Neural cell (in vitro differentiated cells): ENCODE measurements around the gene SLC25A25. TPM values are rescaled to one million over a fixed set of nuclear protein-coding genes. Genes with fewer than 3 reads are reported as not detected.
"Not testable (repeated sequence)": the region's sequence is repeated elsewhere in the genome, so short reads cannot be mapped to it uniquely, and the experiment has no call there.

Source experiments
- H2AFZ ChIP-seq: fragments of 200-600, 300-800 bp; sonication (generic), shearing (Covaris generic); 2 replicates; pipeline ENCODE4 v1.6.0; 2014; ENCODE audit warnings: low read depth, mild to moderate bottlenecking, antibody characterized with exemption, low read length, moderate library complexity
- H3F3A ChIP-seq: fragments of 200-600 bp; shearing (Covaris generic); 2 replicates; pipeline ENCODE4 v1.6.1; 2016; ENCODE audit warnings: mild to moderate bottlenecking, moderate library complexity, mixed read lengths, antibody characterized with exemption, low read length; ENCODE audit not compliant: insufficient read depth, poor library complexity, severe bottlenecking
- H3K27ac ChIP-seq: fragments of 200-600, 300-800 bp; sonication (generic), shearing (Covaris generic); 2 replicates; pipeline ENCODE4 v1.5.1; 2014; ENCODE audit warnings: mild to moderate bottlenecking, low read length, moderate library complexity
- H3K27me3 ChIP-seq: fragments of 300-800, 200-600 bp; sonication (generic), shearing (Covaris generic); 2 replicates; pipeline ENCODE4 v1.6.0; 2014; ENCODE audit warnings: mild to moderate bottlenecking, low read depth, low read length, moderate library complexity; ENCODE audit not compliant: insufficient read depth
- H3K36me3 ChIP-seq: fragments of 300-800, 200-600 bp; sonication (generic), shearing (Covaris generic); 2 replicates; pipeline ENCODE4 v1.5.1; 2014; ENCODE audit warnings: mild to moderate bottlenecking, antibody characterized with exemption, low read length, moderate library complexity; ENCODE audit not compliant: insufficient read depth
- H3K4me2 ChIP-seq: fragments of 300-800, 200-600 bp; sonication (generic), shearing (Covaris generic); 2 replicates; pipeline ENCODE4 v1.6.0; 2014; ENCODE audit warnings: mild to moderate bottlenecking, low read length
- H3K4me3 ChIP-seq: fragments of 300-800, 200-600 bp; sonication (generic), shearing (Covaris generic); 2 replicates; pipeline ENCODE4 v1.5.1; 2014; ENCODE audit warnings: mild to moderate bottlenecking, low read length, moderate library complexity
- H3K79me2 ChIP-seq: fragments of 200-600 bp; shearing (Covaris generic); replicated peaks from 2 replicates; pipeline ENCODE4 v1.6.0; 2014; ENCODE audit warnings: mild to moderate bottlenecking, low read length, moderate library complexity; ENCODE audit not compliant: insufficient read depth
- H3K9ac ChIP-seq: fragments of 300-800, 200-600 bp; sonication (generic), shearing (Covaris generic); 2 replicates; pipeline ENCODE4 v1.6.1; 2016; ENCODE audit warnings: mild to moderate bottlenecking, low read length, mixed read lengths
- H3K9me2 ChIP-seq: fragments of 200-600 bp; shearing (Covaris generic); 2 replicates; pipeline ENCODE4 v1.6.1; 2016; ENCODE audit warnings: mild to moderate bottlenecking, low read length, mixed read lengths; ENCODE audit not compliant: insufficient read depth
- H3K9me3 ChIP-seq: fragments of 200-600, 300-800 bp; sonication (generic), shearing (Covaris generic); 2 replicates; pipeline ENCODE4 v1.6.1; 2016; ENCODE audit warnings: mild to moderate bottlenecking, mixed run types, low read length, moderate library complexity, mixed read lengths
- H4K20me1 ChIP-seq: fragments of 200-600 bp; shearing (Covaris generic); 2 replicates; pipeline ENCODE4 v1.6.1; 2016; ENCODE audit warnings: mild to moderate bottlenecking, mixed run types; ENCODE audit not compliant: insufficient read depth
- EP300 ChIP-seq: fragments of 450-650 bp; conservative IDR thresholded peaks from 2 replicates; pipeline ENCODE4 v1.6.1; 2014; ENCODE audit warnings: antibody characterized with exemption, mild to moderate bottlenecking, moderate library complexity; ENCODE audit not compliant: poor library complexity, severe bottlenecking
- EZH2 ChIP-seq: fragments of 200-600, 300-800 bp; shearing (Covaris generic), sonication (generic); IDR thresholded peaks from 2 replicates; pipeline ENCODE4 v1.6.1; 2014; ENCODE audit warnings: antibody characterized with exemption, low read length, borderline replicate concordance, mild to moderate bottlenecking; ENCODE audit not compliant: insufficient read depth, poor library complexity, severe bottlenecking
- MXI1 ChIP-seq: fragments of 450-650 bp; conservative IDR thresholded peaks from 2 replicates; pipeline ENCODE4 v1.6.1; 2014; ENCODE audit warnings: antibody characterized with exemption, mild to moderate bottlenecking; ENCODE audit not compliant: poor library complexity, severe bottlenecking
- POLR2AphosphoS5 ChIP-seq: IDR thresholded peaks from 2 replicates; pipeline ENCODE4 v1.6.1; 2012
- RAD21 ChIP-seq: fragments of 450-650 bp; conservative IDR thresholded peaks from 2 replicates; pipeline ENCODE4 v1.6.1; 2014; ENCODE audit warnings: antibody characterized with exemption, mild to moderate bottlenecking, moderate library complexity
- SMC3 ChIP-seq: fragments of 450-650 bp; conservative IDR thresholded peaks from 2 replicates; pipeline ENCODE4 v1.6.1; 2014; ENCODE audit warnings: antibody characterized with exemption, mild to moderate bottlenecking, moderate library complexity; ENCODE audit not compliant: poor library complexity
- TAF1 ChIP-seq: IDR thresholded peaks from 2 replicates; pipeline ENCODE4 v1.6.1; 2012; ENCODE audit warnings: low read depth
- polyA plus RNA-seq: library from polyadenylated mRNA; depleted of rRNA; stranded (reverse); fragments of >200 nt; gene quantifications from 2 replicates; pipeline ENCODE4 v1.2.3, GENCODE V29; 2014
- TF ChIP-seq, protein P1 (sequence below): IDR thresholded peaks from 2 replicates; pipeline ENCODE4 v1.6.1; 2012; ENCODE audit warnings: borderline replicate concordance
- TF ChIP-seq, protein P2 (sequence below): fragments of 450-650 bp; IDR thresholded peaks from 2 replicates; pipeline ENCODE4 v1.5.1; 2014; ENCODE audit warnings: antibody characterized with exemption, mild to moderate bottlenecking, moderate library complexity; ENCODE audit not compliant: poor library complexity, severe bottlenecking

Gene SLC25A25
- polyA plus RNA-seq, 1 donor from 2014 or later, result 43.7 TPM

DNA sequence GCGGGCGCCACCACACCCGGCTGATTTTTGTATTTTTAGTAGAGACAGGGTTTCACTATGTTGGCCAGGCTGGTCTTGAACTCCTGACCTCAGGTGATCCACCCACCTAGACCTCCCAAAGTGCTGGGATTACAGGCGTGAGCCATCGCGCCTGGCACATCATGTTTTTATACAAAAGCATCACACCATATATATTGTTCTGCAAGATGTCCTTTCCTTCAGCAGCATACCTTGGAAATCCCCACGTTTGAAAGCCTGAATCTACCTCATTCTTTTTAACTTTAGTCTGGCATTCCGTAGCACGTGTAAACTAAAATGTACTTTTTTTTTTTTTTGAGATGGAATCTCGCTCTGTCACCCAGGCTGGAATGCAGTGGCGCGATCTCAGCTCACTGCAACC, 44.4 kb upstream of the SLC25A25 start:
- H3K79me2 ChIP-seq, H3K27me3 ChIP-seq, H3K4me3 ChIP-seq, H3K9ac ChIP-seq, H3K9me2 ChIP-seq, H3K36me3 ChIP-seq, H4K20me1 ChIP-seq, H3K4me2 ChIP-seq, H3F3A ChIP-seq, H3K27ac ChIP-seq, H3K9me3 ChIP-seq, H2AFZ ChIP-seq: not testable (repeated sequence)

DNA sequence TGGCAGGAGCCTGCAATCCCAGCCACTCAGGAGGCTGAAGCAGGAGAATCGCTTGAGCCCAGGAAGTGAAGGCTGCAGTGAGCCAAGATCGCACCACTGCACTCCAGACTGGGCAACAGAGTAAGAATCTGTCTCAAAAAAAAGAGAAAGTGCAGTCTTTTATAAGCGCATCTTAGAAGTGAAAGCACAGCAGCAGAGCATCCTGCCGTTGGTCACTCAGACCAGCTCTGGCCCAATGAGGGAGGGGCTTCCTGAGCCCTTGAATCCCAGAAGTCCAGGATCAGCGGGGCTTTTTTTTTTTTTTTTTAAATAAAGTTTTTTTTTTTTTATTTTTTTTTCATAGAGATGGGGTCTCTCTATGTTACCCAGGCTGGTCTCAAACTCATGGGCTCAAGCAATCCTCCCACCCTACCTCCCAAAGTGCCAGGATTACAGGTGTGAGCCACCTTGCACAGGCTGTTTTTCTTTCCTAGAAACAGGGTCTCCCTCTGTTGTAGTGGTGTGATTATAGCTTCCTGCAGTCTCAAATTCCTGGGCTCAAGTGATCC, 43.2 kb upstream of the SLC25A25 start:
- no peak overlapping the region for H3K4me3 ChIP-seq
- H2AFZ ChIP-seq, result no peak overlapping the region
- H4K20me1 ChIP-seq, result no peaks in the 10 kb centered on the region
- H3K36me3 ChIP-seq, result no peaks in the 10 kb centered on the region
- H3K9me3 ChIP-seq, result no peaks in the 10 kb centered on the region
- H3K27ac ChIP-seq, result no peak overlapping the region
- no peak for TF ChIP-seq TAF1
- TF ChIP-seq EP300, result no peak
- no peak for TF ChIP-seq MXI1
- TF ChIP-seq RAD21, result no peak
- no peak for TF ChIP-seq EZH2
- TF ChIP-seq, protein P1, sequence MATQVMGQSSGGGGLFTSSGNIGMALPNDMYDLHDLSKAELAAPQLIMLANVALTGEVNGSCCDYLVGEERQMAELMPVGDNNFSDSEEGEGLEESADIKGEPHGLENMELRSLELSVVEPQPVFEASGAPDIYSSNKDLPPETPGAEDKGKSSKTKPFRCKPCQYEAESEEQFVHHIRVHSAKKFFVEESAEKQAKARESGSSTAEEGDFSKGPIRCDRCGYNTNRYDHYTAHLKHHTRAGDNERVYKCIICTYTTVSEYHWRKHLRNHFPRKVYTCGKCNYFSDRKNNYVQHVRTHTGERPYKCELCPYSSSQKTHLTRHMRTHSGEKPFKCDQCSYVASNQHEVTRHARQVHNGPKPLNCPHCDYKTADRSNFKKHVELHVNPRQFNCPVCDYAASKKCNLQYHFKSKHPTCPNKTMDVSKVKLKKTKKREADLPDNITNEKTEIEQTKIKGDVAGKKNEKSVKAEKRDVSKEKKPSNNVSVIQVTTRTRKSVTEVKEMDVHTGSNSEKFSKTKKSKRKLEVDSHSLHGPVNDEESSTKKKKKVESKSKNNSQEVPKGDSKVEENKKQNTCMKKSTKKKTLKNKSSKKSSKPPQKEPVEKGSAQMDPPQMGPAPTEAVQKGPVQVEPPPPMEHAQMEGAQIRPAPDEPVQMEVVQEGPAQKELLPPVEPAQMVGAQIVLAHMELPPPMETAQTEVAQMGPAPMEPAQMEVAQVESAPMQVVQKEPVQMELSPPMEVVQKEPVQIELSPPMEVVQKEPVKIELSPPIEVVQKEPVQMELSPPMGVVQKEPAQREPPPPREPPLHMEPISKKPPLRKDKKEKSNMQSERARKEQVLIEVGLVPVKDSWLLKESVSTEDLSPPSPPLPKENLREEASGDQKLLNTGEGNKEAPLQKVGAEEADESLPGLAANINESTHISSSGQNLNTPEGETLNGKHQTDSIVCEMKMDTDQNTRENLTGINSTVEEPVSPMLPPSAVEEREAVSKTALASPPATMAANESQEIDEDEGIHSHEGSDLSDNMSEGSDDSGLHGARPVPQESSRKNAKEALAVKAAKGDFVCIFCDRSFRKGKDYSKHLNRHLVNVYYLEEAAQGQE, result no peak
- TF ChIP-seq SMC3, result no peak
- TF ChIP-seq POLR2AphosphoS5, result no peak
- TF ChIP-seq, protein P2, sequence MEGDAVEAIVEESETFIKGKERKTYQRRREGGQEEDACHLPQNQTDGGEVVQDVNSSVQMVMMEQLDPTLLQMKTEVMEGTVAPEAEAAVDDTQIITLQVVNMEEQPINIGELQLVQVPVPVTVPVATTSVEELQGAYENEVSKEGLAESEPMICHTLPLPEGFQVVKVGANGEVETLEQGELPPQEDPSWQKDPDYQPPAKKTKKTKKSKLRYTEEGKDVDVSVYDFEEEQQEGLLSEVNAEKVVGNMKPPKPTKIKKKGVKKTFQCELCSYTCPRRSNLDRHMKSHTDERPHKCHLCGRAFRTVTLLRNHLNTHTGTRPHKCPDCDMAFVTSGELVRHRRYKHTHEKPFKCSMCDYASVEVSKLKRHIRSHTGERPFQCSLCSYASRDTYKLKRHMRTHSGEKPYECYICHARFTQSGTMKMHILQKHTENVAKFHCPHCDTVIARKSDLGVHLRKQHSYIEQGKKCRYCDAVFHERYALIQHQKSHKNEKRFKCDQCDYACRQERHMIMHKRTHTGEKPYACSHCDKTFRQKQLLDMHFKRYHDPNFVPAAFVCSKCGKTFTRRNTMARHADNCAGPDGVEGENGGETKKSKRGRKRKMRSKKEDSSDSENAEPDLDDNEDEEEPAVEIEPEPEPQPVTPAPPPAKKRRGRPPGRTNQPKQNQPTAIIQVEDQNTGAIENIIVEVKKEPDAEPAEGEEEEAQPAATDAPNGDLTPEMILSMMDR, result no peak
- H3K9ac ChIP-seq, result no peak overlapping the region
- H3F3A ChIP-seq, result no peaks in the 10 kb centered on the region
- H3K79me2 ChIP-seq, result no peaks in the 10 kb centered on the region
- H3K9me2 ChIP-seq, result no peaks in the 10 kb centered on the region
- H3K4me2 ChIP-seq, result no peak overlapping the region
- no peaks in the 10 kb centered on the region for H3K27me3 ChIP-seq

DNA sequence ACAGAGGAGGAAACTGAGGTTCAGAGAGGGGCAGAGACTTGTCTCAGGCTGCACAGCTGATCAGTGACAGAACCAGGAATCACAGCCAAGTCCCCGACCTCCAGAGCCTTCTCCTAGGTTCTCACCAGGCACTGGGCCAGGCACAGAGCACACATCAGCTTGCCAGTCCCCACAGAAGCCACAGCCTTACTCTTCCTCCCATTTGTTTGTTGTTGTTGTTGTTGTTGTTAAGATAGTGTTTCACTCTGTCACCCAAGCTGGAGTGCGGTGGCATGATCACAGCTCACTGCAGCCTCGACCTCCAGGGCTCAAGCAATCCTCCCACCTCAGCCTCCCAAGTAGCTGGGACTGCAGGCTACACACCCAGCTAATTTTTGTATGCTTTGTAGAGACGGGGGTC, 42.3 kb upstream of the SLC25A25 start:
- TF ChIP-seq MXI1 (no peak), SMC3 (no peak), RAD21 (no peak), TAF1 (no peak), EZH2 (no peak), POLR2AphosphoS5 (no peak), EP300 (no peak)
- TF ChIP-seq, protein P1, result no peak
- TF ChIP-seq, protein P2, result no peak

More for the DNA sequence above, 42.3 kb upstream of the SLC25A25 start:
- Histone ChIP-seq H3K27ac (no peak overlapping the region), H4K20me1 (no peaks in the 10 kb centered on the region), H3F3A (no peaks in the 10 kb centered on the region), H3K4me2 (no peak overlapping the region), H3K27me3 (no peaks in the 10 kb centered on the region), H3K79me2 (no peaks in the 10 kb centered on the region), H3K9ac (no peak overlapping the region), H3K9me2 (no peaks in the 10 kb centered on the region), H3K4me3 (no peak overlapping the region), H3K36me3 (no peaks in the 10 kb centered on the region), H3K9me3 (no peaks in the 10 kb centered on the region), H2AFZ (no peak overlapping the region)
